ENCODE results near the gene MICU1. TPM values are rescaled to one million over a fixed set of nuclear protein-coding genes. Genes with fewer than 3 reads are reported as not detected.
A peak's percentile ranks its signal among the peaks of the same experiment; 100 is the strongest.

MICU1 gene
- total and polyA plus RNA-seq, 2 of the 13 experiments (the other 11 are each of a cell fraction or from before 2014, with no cell fraction given), result 32.5 to 56.1 TPM

DNA sequence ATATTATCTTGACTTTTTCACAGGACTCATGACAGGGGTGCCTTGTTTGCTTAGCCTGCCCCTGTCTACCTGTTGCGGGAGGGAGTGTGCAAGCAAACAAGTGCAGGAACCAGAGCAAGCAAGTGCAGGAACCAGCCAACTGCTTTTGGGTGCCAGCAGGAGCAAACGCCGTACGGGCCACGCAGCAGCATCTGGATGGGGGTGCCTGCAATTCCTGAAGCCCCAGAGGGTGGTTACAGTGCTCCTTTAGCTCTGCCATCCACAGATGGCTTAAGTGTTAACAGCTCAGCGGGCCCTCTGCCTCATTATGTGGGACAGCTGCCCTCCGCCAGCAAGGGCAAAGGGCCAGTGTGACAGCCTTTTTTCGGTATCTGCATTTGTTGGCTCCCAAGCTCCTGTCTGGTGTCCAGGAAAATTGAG is 83.5 kb downstream of the MICU1 start (continued):
- TF ChIP-seq, protein P1, sequence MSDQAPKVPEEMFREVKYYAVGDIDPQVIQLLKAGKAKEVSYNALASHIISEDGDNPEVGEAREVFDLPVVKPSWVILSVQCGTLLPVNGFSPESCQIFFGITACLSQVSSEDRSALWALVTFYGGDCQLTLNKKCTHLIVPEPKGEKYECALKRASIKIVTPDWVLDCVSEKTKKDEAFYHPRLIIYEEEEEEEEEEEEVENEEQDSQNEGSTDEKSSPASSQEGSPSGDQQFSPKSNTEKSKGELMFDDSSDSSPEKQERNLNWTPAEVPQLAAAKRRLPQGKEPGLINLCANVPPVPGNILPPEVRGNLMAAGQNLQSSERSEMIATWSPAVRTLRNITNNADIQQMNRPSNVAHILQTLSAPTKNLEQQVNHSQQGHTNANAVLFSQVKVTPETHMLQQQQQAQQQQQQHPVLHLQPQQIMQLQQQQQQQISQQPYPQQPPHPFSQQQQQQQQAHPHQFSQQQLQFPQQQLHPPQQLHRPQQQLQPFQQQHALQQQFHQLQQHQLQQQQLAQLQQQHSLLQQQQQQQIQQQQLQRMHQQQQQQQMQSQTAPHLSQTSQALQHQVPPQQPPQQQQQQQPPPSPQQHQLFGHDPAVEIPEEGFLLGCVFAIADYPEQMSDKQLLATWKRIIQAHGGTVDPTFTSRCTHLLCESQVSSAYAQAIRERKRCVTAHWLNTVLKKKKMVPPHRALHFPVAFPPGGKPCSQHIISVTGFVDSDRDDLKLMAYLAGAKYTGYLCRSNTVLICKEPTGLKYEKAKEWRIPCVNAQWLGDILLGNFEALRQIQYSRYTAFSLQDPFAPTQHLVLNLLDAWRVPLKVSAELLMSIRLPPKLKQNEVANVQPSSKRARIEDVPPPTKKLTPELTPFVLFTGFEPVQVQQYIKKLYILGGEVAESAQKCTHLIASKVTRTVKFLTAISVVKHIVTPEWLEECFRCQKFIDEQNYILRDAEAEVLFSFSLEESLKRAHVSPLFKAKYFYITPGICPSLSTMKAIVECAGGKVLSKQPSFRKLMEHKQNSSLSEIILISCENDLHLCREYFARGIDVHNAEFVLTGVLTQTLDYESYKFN (CRISPR knock-in tag; conservative IDR thresholded peaks at IDR 0.05), result 0 out of 2 replicates have a peak, but pooled peaks have one; percentile 28
- TF ChIP-seq ZNF782 (CRISPR knock-in tag; IDR thresholded peaks at IDR 0.05; ENCODE audit: borderline replicate concordance), result no peak

- Histone ChIP-seq H3K36me3 (replicated peaks in 1 of 2; ENCODE audit: control insufficient read depth in 1 of 2, insufficient read depth in 2 of 2, low read length in 2 of 2) (peaks cover 0 to 3% of the 10 kb centered on the region in 2 experiments; a peak in 2 of 5 replicates), H3K79me2 (ENCODE audit: insufficient read depth, low read length) (no peaks in the 10 kb centered on the region), H3K9ac (ENCODE audit: insufficient read depth, low read depth, low read length) (no peak overlapping the region), H2AFZ (ENCODE audit: low read length) (no peak overlapping the region), H3K4me1 (ENCODE audit: insufficient read depth, low read length) (peaks cover 74% of the 10 kb centered on the region), H3K27ac (ENCODE audit: extremely low read length, insufficient read depth, low read length) (no peak overlapping the region), H3K27me3 (ENCODE audit: control insufficient read depth in 1 of 2, insufficient read depth in 2 of 2, low read length in 2 of 2) (no peaks in the 10 kb centered on the region), H3K4me3 (replicated peaks in 1 of 3; ENCODE audit: insufficient read depth in 1 of 3, low read depth in 2 of 3, low read length in 3 of 3) (no peak overlapping the region), H4K20me1 (ENCODE audit: insufficient read depth, low read length) (no peaks in the 10 kb centered on the region), H3K4me2 (ENCODE audit: low read depth, low read length) (no peak overlapping the region), H3K9me3 (ENCODE audit: low read length) (peaks cover 8% of the 10 kb centered on the region)
- FAIRE-seq (no peak), DNase-seq (ENCODE audit: low spot score) (no peak), ATAC-seq (no peak)
- in situ Hi-C loops (cut with HindIII; ENCODE audit: extremely low pct_ligation_motif_present, low pct_unique_long_range_greater_than_20kb), result no loop called here
- POLR2A ChIA-PET, result no interaction called here
- intact Hi-C loops (cut with micrococcal nuclease; ENCODE audit: unreplicated experiment), result loop anchor here (10.0 kb wide), 1 partner anchor 293 kb away; no protein-coding TSS in a partner anchor
- no TSS peak for BruUV-seq (replicated peaks)
- TF ChIP-seq MEIS1 (CRISPR knock-in tag; IDR thresholded peaks at IDR 0.05; ENCODE audit: borderline replicate concordance) (no peak), MATR3 (CRISPR knock-in tag; IDR thresholded peaks at IDR 0.05) (no peak), NR1H2 (CRISPR knock-in tag; IDR thresholded peaks at IDR 0.05; ENCODE audit: borderline replicate concordance, low read depth) (no peak), RARA (CRISPR knock-in tag; IDR thresholded peaks at IDR 0.05) (no peak), KDM4B (CRISPR knock-in tag; IDR thresholded peaks at IDR 0.05) (no peak), ZNF431 (CRISPR knock-in tag; IDR thresholded peaks at IDR 0.05; ENCODE audit: borderline replicate concordance, low read depth) (no peak), EP300 (IDR thresholded peaks at IDR 0.05; ENCODE audit: low read depth in 2 of 2, low read length in 2 of 2) (no peak), EP300 (CRISPR knock-in tag; IDR thresholded peaks at IDR 0.05; ENCODE audit: borderline replicate concordance) (no peak)
- CTCF ChIA-PET (ENCODE audit: low intra/inter-chr PET ratio, low total read pairs), result no interaction called here
Measured at GRCh38 chr10:72541337-72541736, 84.5 kb downstream of the MICU1 start.

All from HepG2 (cell line).